H1 (cell line): ENCODE measurements around the gene PPEF2. TPM values are rescaled to one million over a fixed set of nuclear protein-coding genes. Genes with fewer than 3 reads are reported as not detected.

Experiments used
- HDAC6 ChIP-seq: IDR thresholded peaks from one replicate; pipeline ENCODE4 v1.7.1; 2012; ENCODE audit warnings: low read depth, mild to moderate bottlenecking, inconsistent platforms, low read length, moderate library complexity
- YY1 ChIP-seq: IDR thresholded peaks from 2 replicates; pipeline ENCODE4 v1.6.1; 2011; ENCODE audit warnings: low read depth, mild to moderate bottlenecking, low read length
- ZNF274 ChIP-seq: IDR thresholded peaks from 2 replicates; pipeline ENCODE4 v1.7.0; 2012; ENCODE audit warnings: low read length, borderline replicate concordance; ENCODE audit errors: extremely low read depth
- polyA plus RNA-seq, 7 experiments: library from polyadenylated mRNA; depleted of rRNA in 3 of 7; stranded (reverse) in 5 of 7; unstranded in 2 of 7; fragments of >200 nt in 5 of 7; fragments of 200-250 nt in 2 of 7; gene quantifications; 1 replicate in 5 of 7; 2 replicates in 1 of 7; 4 replicates in 1 of 7; pipeline versions ENCODE4 v1.2.1 to v1.2.3, GENCODE V29; 2011 to 2013; ENCODE audit warnings: missing spikeins in 2 of 7, mixed read lengths in 2 of 7
- total RNA-seq: library from RNA; stranded (reverse); fragmentation: NEBNext Ultra II Directional; extraction: Animal tissue kit (Norgen Biotek cat#: 25700); gene quantifications from 2 replicates; pipeline ENCODE4 v1.2.1, GENCODE V29; 2021

PPEF2 gene
- total and polyA plus RNA-seq, 2 of the 8 experiments (the other 6 are each of a cell fraction or from before 2014, with no cell fraction given), result not detected

DNA sequence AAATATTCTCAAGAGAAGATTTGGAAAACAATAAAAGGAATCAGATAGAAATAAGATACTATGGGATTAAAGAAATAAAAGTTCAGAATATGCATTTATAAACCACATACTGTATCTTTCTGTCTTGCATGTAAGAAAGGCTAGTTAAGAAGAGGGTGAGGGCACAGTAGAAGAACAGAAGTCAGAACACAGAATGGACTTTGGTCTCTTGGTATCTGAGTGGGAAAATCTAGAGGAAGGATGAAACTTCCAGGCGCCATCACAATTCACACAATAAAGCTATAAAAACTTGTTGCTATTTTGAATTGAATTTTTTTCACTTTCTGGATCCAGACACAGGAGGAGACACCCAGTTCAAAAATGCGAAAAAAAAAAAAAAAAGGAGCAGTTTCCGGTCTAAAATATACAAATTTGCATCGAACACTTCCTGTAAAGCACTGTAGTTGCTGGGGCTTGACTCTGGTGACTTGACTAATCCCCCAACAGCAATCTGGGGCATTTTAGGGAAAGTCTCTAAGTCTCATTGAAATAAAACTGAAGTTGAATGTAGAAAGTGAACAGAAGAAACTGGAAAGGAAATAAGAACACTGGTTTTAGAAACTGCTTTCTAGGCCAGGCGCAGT is 46.7 kb upstream of the PPEF2 start (continued):
- TF ChIP-seq YY1 (no peak), ZNF274 (no peak), HDAC6 (no peak)
